B cell (primary cell): Measurements from ENCODE around the gene PRRT3.

Source experiments
- EZH2 ChIP-seq: IDR thresholded peaks from 2 replicates; pipeline ENCODE4 v1.6.1; 2012; ENCODE audit warnings: borderline replicate concordance, low read depth, mild to moderate bottlenecking, moderate library complexity, low read length; ENCODE audit not compliant: insufficient read depth, poor library complexity, severe bottlenecking
- TF ChIP-seq, protein P1 (sequence below): fragments of 200-600 bp; IDR thresholded peaks from one replicate; pipeline ENCODE4 v1.8.0; 2022; ENCODE audit warnings: antibody characterized with exemption, mild to moderate bottlenecking

DNA sequence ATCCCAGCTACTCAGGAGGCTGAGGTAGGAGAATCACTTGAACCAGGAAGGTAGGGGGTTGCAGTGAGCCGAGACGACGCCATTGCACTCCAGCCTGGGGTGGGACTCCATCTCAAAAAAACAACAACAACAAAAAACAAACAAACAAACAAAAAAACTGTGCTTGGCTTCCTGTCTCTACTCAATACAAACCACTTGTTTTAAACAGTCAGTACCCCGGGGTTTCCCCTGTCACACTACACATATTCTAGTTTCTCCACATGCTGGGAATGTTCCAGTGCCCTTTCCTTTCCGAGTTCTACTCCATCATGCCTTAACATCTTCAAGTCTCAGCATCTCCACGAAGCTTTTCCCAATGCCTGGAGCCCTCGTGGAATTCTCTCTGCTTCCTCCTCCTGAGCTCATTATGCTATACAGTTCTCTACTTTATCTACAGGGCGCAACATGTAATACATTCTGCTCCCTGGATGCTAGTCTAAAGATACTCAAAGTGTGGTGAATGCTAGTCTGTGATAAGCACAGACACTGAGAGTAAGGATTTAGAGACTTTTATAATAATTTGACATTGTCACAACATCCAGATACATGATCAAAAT lies 26.6 kb upstream of the PRRT3 start:
- TF ChIP-seq, protein P1, sequence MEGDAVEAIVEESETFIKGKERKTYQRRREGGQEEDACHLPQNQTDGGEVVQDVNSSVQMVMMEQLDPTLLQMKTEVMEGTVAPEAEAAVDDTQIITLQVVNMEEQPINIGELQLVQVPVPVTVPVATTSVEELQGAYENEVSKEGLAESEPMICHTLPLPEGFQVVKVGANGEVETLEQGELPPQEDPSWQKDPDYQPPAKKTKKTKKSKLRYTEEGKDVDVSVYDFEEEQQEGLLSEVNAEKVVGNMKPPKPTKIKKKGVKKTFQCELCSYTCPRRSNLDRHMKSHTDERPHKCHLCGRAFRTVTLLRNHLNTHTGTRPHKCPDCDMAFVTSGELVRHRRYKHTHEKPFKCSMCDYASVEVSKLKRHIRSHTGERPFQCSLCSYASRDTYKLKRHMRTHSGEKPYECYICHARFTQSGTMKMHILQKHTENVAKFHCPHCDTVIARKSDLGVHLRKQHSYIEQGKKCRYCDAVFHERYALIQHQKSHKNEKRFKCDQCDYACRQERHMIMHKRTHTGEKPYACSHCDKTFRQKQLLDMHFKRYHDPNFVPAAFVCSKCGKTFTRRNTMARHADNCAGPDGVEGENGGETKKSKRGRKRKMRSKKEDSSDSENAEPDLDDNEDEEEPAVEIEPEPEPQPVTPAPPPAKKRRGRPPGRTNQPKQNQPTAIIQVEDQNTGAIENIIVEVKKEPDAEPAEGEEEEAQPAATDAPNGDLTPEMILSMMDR, result no peak
- TF ChIP-seq EZH2, result no peak
